Activated CD8-positive, alpha-beta memory T cell treated with anti-CD3 and anti-CD28 coated beads, Interleukin-2, amount 50 U/mL, for 1 hour (primary cell): ENCODE measurements around the gene ADCY3.
"Not testable (repeated sequence)": the region's sequence is repeated elsewhere in the genome, so short reads cannot be mapped to it uniquely, and the experiment has no call there.

Experiments used
- DNase-seq: peaks from one replicate; pipeline ENCODE4 v3.0.0-alpha.2; 2020; ENCODE audit errors: extremely low read depth

The ADCY3 gene

DNA sequence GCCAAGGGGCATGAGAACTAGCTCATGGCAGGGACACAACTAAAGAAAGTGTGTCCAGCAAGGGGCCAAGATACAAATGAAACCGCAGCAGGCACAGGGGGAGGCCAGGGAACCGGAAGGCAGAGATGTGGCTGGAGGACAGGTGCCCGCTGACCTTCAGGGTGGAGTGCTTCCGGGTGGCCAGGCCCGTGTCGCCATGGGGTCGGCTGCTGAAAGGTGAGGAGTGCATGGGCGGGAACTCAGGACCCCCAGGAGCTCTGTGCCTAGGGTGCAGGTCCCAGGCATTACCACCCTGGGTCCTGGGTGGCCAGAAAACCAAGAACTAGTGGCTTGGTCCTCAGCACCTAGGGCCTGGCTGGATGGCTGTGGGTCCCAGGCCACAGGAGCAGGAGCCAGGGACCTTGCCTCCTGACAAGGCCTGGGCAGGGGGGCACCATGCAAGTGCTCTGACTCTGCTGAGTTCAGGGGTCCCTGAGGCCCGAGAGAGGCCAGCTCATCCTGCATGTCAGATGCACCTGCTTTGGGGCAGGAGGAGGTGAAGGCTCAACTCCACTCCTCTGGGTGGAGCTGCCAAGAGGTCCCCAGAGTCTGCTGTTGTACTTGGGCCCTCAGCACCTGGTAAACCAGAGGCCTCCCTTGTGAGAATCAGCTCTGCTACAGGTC, 75.9 kb downstream of the ADCY3 start:
- no peak for DNase-seq

DNA sequence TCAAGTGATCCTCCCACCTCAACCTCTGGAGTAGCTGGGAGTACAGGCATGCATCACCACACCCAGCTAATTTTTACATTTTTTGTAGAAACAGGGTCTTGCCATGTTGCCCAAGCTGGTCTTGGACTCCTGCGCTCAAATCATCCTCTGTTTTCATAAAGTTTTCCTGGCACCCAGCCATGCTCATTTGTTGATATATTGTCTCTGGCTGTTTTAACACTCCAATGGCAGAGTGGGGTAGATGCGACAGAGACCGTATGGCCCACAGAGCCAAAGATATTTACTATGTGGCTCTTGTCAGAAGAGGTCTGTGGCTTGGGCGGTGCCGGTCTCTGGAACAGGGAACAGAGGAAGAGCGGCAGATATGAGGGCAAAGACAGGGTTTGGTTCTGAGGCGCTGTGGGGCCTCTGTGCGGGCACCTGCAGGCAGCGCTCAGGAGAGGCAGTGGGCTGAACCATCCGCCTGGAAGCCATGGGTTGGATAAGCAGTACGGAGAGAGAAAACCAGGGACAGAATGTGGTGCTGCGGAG, 76.6 kb downstream of the ADCY3 start:
- DNase-seq, result no peak

DNA sequence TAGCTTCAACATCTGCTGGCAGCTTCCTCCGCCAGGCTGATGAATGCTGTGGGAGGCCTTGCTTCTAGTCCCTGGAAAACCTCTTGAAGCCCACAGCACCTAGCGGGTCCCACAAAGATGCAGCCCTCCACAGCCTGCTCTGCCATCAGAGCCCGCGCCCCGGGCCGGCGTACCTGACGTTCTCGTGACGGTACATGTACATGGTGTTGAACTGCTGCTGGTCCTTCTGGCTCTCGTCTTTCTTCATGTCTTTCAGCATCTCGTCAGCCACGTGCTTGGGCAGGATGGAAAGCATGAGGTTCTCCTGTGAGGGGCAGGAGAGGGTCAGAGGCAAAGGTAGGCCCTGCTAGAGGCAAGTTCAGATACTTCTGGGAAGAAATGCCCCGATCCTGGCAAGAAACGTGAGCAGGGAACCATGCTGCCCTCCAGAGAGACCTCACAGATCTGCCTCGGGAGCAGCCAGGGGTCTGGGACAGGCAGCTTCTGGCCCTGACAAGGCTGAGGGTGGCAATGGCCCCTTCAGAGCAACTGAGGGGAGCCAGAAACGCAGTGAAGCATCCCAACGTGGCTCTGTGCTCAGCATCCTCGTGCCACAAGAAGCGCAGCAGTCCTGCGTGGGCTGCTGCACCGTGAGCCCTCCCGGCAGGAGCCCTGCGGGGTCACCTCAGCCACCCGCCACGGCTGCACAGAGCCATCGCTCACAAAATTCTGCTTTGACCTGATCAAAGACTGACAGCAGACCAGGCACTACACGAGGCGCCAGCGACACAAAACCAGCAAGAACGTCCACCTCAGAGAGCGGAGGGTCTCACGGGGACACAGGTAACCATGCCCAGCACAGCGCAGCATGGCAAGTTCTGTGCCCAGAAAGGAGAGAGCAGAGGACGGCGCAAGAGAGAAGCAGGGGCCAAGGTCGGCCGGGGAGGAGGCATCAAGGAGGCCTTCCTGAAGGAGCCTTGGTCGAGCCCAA, 77.7 kb downstream of the ADCY3 start:
- no peak for DNase-seq

DNA sequence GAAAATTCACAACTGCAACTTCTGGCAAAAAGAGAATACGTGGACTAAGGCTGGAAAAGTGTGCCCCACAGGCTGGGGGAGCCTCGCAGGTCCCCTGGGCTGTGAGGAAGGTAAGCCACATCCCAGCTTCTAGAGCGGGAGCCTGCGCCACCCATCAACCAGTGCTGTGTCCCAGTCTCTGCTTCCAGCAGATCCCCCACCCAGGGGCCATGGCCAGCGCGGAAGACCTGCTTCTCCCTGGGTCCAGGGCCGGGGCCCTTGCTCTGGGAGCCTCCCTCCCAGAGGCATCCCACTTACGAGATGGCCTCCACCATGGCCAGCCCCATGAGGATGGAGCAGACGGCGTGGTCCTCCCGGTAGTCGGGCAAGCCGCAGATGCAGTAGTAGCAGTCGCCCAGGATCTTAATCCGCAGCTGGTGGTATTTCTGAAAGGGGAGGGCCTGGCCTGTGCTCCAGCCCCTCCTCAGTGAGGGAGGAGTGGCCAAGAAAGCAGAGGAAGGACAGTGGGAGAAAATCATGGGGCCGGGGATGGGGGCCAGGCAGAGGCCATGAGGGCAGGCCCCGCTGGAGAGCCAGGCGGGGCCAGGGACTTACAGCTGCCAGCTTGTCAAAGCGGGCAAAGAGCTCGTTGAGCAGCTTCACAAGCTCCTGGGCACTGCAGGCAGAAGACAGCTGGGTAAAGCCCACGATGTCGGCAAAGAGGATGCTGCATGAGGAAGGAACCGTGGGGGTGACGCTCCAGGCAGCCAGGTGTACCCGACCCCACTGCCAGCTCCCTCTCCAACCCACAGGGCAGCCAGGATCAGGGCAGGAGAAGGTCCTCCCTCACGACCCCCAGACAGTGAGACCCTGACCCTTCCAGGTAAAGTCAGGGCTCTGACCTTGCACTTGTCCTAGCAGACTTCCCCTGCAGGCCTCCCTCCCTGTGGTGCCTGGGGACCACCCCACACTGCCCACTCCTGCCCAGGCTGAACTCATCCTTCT, 78.8 kb downstream of the ADCY3 start:
- no peak for DNase-seq

DNA sequence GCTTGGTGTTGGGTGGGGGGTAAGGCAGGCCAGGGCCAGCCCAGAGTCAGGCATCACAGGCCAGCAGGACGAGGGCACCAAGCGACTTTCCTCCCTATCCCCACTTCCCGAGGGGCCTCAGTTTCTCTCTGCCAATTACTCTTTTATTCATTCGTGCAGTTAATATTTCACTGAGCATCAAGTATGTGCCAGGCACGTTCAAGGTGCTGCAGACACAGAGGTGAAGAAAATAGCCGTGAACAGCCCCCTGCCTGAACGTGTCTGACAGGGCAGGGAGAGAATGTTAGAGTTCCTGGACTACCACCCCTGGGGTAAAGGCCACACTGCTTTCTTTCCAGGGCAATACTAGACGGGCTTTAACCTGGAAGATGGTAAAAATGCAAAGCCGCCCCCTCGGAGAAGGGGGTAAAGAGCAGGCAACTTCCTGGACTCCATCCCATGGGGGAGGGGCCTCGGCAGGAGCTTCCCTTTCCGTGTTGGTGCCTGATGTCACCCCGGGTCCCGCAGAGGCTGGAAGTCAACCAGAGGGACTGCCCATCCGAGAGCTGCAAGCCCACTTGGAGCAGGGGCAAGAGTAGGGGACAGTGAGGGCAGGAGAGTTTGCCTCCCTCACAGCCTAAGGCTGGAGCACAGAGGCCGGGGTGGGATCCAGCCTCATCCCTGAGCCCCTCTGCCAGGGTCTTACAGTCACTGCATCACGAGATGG, 79.7 kb downstream of the ADCY3 start:
- no peak for DNase-seq

DNA sequence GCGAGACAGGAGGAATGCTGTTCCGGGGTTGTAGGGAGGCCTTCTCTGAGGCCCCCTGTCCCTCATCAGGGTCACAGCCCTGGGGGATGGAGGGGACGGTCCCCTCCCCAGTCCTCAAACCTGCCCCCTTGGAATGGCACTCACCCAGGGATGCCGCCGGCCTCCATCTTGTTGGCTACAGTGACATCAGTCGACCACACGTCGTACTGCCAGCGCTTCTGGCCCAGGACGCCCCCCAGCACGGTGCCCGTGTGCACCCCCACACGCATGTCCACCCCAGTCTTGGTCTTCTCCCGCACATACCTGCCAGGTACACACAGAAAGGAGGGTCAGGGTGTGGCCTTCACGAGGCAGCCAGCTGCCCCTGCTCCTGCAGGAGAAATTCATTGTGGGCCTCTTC, 80.3 kb downstream of the ADCY3 start:
- DNase-seq, result no peak

DNA sequence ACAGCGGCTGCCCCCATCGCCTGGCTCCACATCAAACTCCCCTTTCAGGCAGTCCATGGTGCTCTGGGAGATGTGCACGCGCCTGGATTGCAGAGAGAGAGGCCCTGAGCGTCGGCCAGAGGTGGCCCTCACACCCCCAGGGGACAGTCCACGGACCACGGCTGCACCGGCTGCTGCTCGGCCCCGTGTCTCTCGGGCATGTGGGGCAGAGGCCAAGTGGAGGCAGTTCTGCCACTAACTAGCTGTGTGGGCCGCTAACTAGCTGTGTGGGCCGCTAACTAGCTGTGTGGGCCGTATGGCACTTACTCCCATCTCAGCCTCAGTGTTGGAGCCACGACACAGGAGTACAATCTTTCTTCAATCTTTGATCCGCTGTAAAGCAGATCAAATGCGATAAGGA, 81.5 kb downstream of the ADCY3 start:
- no peak for DNase-seq

DNA sequence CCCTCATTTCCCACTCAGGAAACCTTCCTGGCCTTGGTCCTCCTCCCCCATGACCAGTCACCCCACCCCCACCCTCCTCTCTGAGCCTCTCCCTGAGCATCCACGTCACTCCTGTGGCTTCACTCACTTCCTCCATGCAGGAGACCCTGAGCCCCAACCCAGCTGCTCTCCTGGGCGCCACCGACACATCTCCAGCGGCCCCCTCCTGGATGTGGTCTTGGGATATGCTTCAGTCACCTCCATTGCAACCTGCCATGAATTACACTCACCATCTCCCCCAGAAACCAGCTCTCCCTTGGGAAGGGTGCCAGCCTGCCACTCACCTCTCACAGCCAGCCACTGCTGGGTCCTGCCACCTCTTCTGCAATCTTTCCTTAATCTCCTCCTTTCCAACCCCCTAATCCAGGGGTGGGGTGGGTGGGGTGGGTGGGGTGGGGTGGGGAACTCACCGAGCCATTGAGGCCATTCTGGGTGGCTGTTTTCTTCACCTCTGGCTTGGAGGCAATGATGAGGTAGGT, 82.0 kb downstream of the ADCY3 start:
- DNase-seq, result no peak

DNA sequence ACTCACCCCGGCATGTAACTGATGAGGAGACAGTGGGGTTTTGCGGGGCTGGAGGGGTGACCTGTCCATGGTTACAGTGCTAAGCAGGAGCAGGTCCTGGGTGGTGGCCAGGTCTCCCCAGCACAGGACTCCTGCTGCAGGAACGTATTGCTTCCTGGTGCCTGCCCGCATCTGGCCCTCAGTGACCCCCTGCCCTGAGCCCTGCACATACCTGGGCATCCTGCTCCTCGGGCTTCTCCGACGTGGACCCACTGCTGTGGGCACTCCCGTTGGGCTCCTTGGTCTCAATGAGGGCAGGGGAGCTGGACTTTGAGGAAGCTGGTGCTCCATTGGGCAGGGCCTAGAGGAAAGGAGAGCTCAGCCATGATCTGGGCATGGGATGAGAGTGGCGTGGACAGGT, 83.3 kb downstream of the ADCY3 start:
- DNase-seq, result no peak

DNA sequence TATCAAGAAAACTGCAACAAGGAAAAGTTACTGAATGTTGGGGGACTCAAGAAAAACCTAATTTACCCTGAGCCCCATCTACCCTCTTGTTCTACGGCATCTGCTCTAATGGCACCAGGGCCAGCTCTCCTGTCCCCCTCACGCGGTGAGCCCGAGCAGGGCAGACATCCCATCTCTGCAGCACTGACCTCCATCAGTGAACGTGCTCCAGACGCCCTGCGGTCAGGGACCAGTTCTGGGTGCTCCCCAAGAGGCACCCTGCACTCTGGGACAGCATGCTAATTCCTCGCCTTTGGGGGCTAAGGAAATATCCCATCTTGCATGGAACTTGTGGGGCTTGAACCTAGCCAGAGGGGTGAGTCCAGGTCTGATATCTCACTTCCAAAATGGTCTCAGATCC, 83.8 kb downstream of the ADCY3 start:
- DNase-seq, result no peak

DNA sequence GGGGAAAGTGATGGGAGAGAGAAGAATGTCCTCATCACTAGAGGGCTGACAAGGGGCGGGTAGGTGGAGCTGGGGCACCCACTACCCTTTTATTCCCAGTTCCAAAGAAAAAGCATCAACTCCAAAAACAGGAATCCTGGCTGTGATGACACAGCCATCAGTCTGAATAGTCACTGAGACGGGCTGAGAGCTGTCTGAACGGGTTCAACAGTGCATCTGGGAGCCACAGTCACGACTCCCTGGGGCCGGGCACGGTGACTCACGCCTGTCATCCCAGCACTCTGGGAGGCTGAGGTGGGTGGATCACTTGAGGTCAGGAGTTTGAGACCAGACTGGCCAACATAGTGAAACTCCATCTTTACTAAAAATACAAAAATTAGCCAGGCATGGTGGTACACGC, 84.6 kb downstream of the ADCY3 start:
- DNase-seq, result not testable (repeated sequence)

DNA sequence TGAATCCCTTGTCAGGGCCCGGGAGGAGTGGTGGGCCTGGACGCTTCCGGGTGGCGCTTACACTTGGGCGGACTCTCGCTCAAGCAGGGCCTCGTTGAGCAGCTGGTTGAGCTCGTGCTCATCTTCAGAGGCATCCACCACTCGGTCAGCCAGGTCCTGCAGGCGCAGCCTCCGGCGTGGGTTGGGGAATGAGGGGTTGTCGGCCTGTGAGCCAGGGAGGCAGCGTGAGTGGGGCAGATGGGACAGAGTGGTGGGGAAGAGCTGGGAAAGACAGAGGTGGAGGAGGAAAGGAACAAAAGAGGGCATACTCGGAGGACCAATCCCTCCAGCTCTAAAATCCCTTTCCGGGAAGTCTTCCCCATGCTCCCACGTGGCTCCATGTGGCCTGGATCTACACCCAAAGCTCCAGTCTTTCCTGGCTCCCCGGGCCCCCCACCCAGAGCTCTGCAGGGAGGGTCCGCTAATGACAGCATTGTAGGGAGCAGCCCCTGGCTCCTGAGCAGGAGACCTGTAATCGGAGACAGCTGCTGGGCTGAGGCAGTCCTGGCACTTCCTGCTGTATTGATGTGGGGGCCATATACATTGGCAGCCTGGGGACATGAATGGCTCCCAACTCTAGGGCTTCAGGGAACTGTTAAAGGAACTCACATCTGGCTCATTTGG, 85.2 kb downstream of the ADCY3 start:
- no peak for DNase-seq

DNA sequence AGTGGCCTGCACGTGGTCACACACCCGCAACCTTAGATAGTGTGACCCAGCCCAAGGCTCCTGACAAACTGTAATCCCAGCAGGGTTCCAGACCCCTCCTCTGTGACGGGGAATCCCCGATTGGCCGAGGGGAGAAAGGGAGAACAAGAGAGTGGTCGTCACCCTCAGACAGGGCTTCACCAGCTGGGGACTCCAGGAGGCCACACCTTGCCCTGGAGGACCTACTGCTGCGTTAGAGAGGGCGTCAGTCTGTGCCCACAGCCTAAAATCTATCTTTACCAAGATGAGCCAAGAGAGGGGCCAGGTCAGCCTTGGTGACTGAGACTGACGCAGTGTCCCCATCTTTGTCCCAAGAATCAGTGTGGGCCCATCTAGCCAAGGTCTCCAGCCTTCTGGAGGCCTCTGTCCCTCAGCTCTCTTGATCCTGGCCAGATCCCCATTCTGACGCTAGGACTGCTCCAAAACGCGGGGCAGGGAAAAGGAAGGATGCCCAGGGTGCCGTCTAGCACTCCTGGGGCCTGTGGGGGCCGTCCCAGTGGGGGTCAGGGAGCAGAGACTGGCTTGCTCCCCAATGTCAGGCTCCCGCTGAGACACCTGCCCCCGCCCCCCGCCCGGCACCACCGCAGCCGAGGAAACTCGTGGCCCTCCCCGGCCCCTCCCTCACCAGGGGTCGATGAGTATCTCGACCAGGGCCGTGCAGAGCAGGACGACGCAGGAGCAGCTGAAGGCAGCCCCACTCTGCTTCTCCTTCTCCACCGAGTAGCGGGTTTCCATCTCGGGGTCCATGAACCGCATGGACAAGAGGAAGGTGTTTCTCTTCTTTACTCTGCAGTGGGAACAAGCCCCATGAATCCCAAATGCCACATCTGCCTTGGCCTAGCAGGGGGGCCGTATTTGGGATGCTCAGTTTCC, 86.0 kb downstream of the ADCY3 start:
- DNase-seq, result no peak

DNA sequence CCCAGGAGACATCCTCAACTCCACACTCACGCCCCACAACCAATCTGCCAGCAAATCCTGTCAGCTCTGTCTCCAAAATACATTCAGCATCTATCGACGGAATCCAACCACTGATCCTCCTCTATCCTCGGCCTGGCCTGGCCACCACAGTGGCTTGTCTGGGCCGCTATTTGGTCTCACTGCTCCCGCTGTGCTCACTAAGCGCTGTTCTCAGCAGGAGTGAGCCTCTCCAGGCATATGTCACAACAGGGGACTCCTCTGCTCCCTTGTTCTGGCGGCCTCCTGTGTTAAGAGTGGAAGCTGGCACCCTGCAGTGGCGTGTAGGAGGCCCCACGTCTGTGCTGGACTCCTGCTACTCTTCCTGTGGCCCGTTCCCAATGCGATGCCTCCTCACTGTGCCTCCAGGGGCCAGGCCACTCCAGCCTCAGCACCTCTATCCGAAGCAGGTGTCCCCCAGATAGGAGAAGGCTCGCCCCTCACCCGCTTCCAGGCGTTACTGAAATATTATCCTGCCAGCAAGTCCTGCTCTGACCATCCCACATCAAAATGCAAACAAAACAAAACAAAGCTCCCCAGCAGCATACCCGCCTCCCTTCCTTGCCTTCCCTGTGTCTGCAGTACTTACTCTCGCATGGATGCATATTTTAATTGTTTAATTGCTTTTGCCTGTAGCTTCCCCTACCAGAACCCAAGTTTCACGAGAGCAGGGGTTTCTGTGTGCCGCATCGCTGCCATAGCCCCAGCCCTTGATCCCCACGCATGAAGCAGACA, 86.9 kb downstream of the ADCY3 start:
- DNase-seq, result no peak

DNA sequence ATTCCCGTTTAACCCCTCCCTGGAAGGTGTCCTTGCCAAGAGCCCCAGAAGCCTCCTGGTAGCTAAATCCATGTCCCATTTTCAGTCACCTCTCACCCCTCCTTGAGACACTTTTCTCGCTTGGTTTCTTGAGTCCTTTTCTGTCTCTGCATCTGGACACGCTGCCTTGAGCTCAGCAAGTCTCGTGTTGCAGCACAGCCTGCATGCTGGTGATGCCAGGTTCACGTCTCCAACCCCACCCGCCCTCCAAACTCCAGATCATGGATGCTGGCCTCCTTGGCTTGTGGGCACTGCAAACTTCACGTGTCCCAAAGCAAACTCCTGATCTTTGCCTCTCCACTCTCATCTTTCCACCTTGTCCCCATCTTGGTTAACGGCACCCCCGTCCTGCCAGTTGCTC, 87.5 kb downstream of the ADCY3 start:
- DNase-seq, result no peak

DNA sequence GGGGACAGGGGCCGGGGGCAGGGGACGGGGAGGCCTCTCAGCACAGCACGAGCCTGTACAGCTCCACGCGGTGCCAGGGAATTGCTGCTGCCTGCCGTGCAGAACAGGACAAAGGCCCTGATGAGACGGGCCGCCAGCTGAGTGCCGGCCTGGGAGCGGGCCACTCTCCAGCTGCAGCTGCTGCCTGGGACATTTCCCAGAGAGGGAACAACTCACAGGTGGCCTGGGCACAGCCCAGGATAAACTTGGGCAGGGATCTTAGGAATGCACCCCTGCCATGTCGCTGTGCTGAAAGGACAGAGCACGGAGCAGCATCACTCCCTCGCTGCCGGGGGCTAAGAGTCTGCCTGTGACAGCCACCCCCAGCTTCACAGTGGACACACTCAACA, 88.0 kb downstream of the ADCY3 start:
- no peak for DNase-seq

DNA sequence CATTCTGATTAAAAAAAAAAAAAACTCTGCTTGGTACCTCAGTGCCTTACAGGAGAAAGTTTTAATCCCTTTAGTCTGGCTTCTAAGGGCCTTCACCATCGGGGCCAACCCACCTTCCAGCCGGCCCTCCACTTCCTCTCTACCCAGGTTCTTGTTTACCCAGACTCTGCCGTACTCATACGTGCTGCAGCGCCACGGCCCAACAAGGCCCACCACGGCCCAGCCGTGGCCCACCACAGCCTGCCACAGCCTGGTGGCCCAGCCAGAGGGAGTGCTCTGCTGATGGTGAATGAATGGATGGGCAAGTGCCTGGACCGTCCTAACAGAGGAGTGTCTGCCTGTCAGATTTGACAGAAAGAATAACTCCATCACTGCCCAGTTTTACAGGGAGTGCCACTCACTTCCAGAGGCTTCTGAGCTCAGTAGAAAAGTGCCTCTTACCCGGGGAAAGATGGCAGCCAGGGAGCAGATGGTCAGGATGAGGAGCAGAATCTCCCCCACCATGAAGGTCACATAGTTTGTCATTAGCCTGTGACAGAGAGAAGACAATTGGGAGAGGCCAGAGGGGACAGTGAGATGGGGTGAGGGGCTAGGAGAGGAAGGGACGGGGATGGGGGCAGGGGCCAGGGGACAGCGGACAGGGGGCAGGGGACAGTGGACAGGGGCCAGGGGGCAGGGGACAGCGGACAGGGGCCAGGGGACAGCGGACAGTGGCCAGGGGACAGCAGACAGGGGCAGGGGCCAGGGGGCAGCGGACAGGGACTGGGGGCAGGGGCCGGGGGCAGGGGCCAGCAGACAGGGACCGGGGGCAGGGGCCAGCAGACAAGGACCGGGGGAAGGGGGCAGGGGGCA, 88.6 kb downstream of the ADCY3 start:
- no peak for DNase-seq

DNA sequence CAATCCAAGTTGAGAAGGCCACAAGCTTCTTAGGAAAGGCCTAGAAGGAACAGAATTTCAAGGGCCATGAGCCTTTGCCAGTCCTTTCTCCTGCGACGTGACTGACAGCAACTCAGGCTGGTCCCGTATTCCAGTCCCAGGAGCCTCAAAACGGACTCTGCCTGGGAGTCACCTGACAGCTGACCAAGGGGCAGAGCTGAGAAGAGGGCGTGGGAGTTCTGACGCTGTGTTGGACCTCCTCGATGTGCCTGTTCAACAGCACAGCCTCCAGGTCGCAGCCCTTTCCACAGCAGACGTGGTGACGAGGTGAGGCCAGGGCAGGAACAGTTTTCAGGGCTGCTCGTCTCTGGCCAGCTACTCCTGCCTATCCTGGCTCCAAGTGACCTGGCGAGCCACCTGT, 89.3 kb downstream of the ADCY3 start:
- DNase-seq, result no peak
